Glutamatergic neuron (in vitro differentiated cells): ENCODE results near the gene RGL3. TPM values are rescaled to one million over a fixed set of nuclear protein-coding genes. Genes with fewer than 3 reads are reported as not detected.

Experiments used
- DNase-seq: peaks from one replicate; pipeline ENCODE4 v3.0.0; 2022
- H3K27ac Mint-ChIP-seq: one replicate; pipeline ENCODE4 v1.8.0; 2020; ENCODE audit warnings: mild to moderate bottlenecking, mixed read lengths, inconsistent platforms; ENCODE audit not compliant: unreplicated experiment
- H3K27me3 Mint-ChIP-seq: one replicate; pipeline ENCODE4 v1.8.0; 2020; ENCODE audit warnings: mild to moderate bottlenecking, moderate library complexity, mixed read lengths, inconsistent platforms; ENCODE audit not compliant: unreplicated experiment
- H3K36me3 Mint-ChIP-seq: one replicate; pipeline ENCODE4 v1.8.0; 2020; ENCODE audit warnings: mild to moderate bottlenecking, mixed read lengths, inconsistent platforms; ENCODE audit not compliant: unreplicated experiment
- H3K4me1 Mint-ChIP-seq: one replicate; pipeline ENCODE4 v1.8.0; 2020; ENCODE audit warnings: mild to moderate bottlenecking, low read depth, mixed read lengths, inconsistent platforms; ENCODE audit not compliant: unreplicated experiment
- H3K4me3 Mint-ChIP-seq: one replicate; pipeline ENCODE4 v1.8.0; 2020; ENCODE audit warnings: mild to moderate bottlenecking, mixed read lengths, inconsistent platforms; ENCODE audit not compliant: unreplicated experiment
- H3K9me3 Mint-ChIP-seq: one replicate; pipeline ENCODE4 v1.8.0; 2020; ENCODE audit warnings: mild to moderate bottlenecking, moderate library complexity, mixed read lengths, inconsistent platforms; ENCODE audit not compliant: unreplicated experiment
- CTCF ChIP-seq: fragments of 200-600 bp; sonication (generic); IDR thresholded peaks from one replicate; pipeline ENCODE4 v1.5.0; 2021; ENCODE audit not compliant: partially characterized antibody, unreplicated experiment
- total RNA-seq: library from RNA; stranded (reverse); fragmentation: NEBNext Ultra II Directional; extraction: Animal tissue kit (Norgen Biotek cat#: 25700); gene quantifications from one replicate; pipeline ENCODE4 v1.2.1, GENCODE V29; 2021; ENCODE audit not compliant: unreplicated experiment

Gene RGL3
- total RNA-seq, 1 donor from 2014 or later, result 0.66 TPM

- H3K4me3 Mint-ChIP-seq, result no peak overlapping the region
- H3K36me3 Mint-ChIP-seq, result no peaks in the 10 kb centered on the region
- peaks cover 3% of the 10 kb centered on the region for H3K27me3 Mint-ChIP-seq
- TF ChIP-seq CTCF, result no peak
- H3K27ac Mint-ChIP-seq, result no peak overlapping the region
- no peak for DNase-seq
- peaks cover 2% of the 10 kb centered on the region for H3K4me1 Mint-ChIP-seq
- peaks cover 4% of the 10 kb centered on the region for H3K9me3 Mint-ChIP-seq
These were observed 19.4 kb downstream of the RGL3 start for GRCh38 chr19:11399667-11400066.

- H3K9me3 Mint-ChIP-seq, result peaks cover 2% of the 10 kb centered on the region
- H3K27ac Mint-ChIP-seq, result no peak overlapping the region
These were observed 22.0 kb downstream of the RGL3 start for GRCh38 chr19:11397089-11397610.

GRCh38 chr19:11390933-11391680, 28.0 kb downstream of the RGL3 start:
- no peak for DNase-seq
- peaks cover 3% of the 10 kb centered on the region for H3K27me3 Mint-ChIP-seq
- H3K9me3 Mint-ChIP-seq, result no peaks in the 10 kb centered on the region
- H3K36me3 Mint-ChIP-seq, result no peaks in the 10 kb centered on the region
- H3K27ac Mint-ChIP-seq, result no peak overlapping the region
- no peaks in the 10 kb centered on the region for H3K4me1 Mint-ChIP-seq
- TF ChIP-seq CTCF, result no peak
- H3K4me3 Mint-ChIP-seq, result no peak overlapping the region

More at GRCh38 chr19:11397089-11397610, 22.0 kb downstream of the RGL3 start:
- TF ChIP-seq CTCF, result no peak
- Mint-ChIP-seq H3K4me3 (no peak overlapping the region), H3K4me1 (peaks cover 2% of the 10 kb centered on the region), H3K27me3 (peaks cover 3% of the 10 kb centered on the region), H3K36me3 (no peaks in the 10 kb centered on the region)
- DNase-seq, result no peak

- no peak overlapping the region for H3K27ac Mint-ChIP-seq
- H3K27me3 Mint-ChIP-seq, result peaks cover 3% of the 10 kb centered on the region
- no peak overlapping the region for H3K4me3 Mint-ChIP-seq
- no peak for TF ChIP-seq CTCF
- no peaks in the 10 kb centered on the region for H3K9me3 Mint-ChIP-seq
- no peaks in the 10 kb centered on the region for H3K36me3 Mint-ChIP-seq
- H3K4me1 Mint-ChIP-seq, result no peaks in the 10 kb centered on the region
- no peak for DNase-seq
These were observed 28.8 kb downstream of the RGL3 start for GRCh38 chr19:11390359-11390758.
